ENCODE measurements around the gene RNF25.

DNA sequence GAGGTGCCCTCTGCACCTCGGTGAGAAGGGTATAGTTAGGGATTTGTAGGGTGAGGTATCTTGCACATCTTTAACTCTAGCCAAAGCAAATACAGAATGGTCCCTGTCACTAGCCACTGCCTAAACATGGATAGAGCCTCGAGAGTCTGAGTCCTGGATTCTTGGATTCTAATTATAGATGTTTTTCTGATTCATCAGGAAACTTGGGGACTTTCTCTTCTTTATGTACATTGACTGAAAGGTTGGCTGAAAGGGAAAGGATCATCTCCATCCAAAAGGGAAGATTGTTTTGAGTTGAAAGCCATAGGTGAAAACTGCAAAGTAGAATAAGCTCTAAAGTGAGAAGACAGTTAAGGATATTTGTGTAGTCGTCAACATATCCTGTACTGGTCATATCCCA is 8.3 kb upstream of the RNF25 start:
- TF ChIP-seq, protein P1, sequence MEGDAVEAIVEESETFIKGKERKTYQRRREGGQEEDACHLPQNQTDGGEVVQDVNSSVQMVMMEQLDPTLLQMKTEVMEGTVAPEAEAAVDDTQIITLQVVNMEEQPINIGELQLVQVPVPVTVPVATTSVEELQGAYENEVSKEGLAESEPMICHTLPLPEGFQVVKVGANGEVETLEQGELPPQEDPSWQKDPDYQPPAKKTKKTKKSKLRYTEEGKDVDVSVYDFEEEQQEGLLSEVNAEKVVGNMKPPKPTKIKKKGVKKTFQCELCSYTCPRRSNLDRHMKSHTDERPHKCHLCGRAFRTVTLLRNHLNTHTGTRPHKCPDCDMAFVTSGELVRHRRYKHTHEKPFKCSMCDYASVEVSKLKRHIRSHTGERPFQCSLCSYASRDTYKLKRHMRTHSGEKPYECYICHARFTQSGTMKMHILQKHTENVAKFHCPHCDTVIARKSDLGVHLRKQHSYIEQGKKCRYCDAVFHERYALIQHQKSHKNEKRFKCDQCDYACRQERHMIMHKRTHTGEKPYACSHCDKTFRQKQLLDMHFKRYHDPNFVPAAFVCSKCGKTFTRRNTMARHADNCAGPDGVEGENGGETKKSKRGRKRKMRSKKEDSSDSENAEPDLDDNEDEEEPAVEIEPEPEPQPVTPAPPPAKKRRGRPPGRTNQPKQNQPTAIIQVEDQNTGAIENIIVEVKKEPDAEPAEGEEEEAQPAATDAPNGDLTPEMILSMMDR (conservative IDR thresholded peaks at IDR 0.05), result no peak
- no peak for TF ChIP-seq EZH2 (IDR thresholded peaks at IDR 0.05; ENCODE audit: low read depth)

Measured in PC-9 (cell line).